Germinal center (tissue), 1 donor: ENCODE measurements around the gene ATP5F1E.
"Not testable (repeated sequence)": the region's sequence is repeated elsewhere in the genome, so short reads cannot be mapped to it uniquely, and the experiment has no call there.

Source experiments
- DNase-seq: peaks from one replicate; pipeline ENCODE4 v3.0.0; 2012; ENCODE audit warnings: mixed read lengths, low spot score

ATP5F1E gene

GRCh38 chr20:59042796-59043631 is 10.9 kb upstream of the ATP5F1E start:
- DNase-seq = peak; percentile 99

DNA sequence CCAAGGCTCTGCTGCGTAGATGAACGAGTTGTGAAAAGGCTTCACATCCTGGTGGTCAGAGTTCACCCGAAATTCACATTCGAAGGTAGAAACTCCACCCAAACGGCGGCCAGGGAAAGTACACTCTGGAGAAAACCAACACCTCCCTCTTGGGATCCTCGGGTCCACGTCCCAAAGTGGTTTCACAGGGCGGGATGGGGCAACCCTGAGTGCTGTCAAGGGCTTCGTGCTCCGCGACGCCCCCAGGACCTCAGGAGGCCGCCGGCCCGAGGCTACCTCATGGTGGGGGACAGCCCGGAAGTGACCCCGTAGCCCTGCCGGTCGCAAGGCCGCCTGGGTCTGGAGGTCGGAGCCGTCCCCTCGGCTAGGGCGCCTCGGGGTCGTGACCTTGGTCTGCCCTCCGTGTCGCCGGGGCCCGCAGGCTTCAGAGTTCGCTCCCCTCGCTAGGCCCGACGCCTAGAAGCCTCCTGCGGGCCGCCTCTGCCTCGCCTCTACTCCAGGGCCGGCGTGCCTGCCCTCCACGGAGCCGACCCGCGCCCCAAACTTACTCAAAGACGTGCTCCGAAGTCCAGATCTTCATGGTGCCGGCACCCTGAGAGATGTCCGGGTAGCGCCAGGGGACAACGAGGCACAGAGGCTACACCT is 10.1 kb upstream of the ATP5F1E start, which contains the start of gene PRELID3B:
TSS of gene PRELID3B (minus strand) at position 636 of the 645 bp plus-strand sequence. CDS start at position 580, 56 bp downstream.
- peak; percentile 32 for DNase-seq

- not testable (repeated sequence) for DNase-seq
These were observed 9.4 kb upstream of the ATP5F1E start for GRCh38 chr20:59041487-59041886.

DNA sequence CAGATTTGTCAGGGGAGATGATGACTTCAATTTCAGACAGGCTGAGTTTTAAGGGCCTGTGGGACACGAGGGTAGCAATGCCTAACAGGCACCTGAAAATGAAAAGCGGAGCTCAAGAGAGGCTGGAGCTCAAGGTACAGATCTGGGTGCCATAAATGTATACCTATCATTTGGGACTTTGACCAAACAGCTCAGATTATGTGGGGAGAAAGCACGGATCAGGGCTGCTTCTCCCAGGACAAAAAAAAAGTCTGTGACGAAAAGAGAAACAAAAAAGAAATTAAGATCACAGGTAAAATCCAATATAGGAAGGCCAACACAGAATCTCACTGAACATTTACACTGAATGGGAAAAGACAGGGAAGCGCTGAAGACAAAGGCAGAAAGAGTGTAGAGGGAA is 8.5 kb upstream of the ATP5F1E start:
- DNase-seq = no peak

DNA sequence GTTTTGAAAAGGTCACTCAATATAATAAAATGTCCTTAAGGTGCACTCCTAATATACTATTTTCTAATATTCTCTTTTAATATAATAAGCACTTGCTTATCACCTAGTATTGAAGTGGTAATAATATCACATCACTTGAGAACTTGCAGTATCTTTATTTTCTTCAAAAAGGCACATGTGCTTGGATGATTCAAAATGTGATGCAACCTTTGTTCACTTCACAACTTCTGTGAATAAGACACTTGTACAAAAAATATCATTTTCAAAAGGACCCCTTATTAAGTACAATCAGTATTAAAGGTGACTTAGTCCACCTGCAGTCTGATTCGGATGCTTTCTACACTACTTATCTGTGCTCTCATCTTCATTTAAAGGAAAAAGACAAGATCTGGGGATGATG is 7.1 kb upstream of the ATP5F1E start:
- no peak for DNase-seq

DNA sequence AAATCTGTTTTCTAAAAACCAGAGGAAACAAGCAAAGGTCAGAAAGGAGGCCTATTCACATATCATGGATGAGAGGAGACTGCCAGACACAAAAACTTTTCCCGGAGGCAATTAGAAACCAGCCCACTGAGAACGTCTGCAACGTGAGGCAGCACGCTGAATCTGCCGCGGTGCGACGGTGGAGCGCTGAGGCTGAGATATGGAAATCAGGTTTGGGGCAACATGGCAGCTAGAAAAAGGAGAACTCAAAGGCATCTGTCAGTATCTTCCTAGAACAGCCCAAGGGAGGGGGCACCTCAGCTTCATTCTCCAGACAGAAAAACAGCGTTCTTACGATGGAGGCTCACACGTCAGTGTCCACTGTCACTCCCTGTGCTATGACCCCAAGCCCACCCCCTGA is 5.3 kb upstream of the ATP5F1E start:
- DNase-seq = no peak

- no peak for DNase-seq
These were observed 3.2 kb upstream of the ATP5F1E start for GRCh38 chr20:59035381-59035780.

DNA sequence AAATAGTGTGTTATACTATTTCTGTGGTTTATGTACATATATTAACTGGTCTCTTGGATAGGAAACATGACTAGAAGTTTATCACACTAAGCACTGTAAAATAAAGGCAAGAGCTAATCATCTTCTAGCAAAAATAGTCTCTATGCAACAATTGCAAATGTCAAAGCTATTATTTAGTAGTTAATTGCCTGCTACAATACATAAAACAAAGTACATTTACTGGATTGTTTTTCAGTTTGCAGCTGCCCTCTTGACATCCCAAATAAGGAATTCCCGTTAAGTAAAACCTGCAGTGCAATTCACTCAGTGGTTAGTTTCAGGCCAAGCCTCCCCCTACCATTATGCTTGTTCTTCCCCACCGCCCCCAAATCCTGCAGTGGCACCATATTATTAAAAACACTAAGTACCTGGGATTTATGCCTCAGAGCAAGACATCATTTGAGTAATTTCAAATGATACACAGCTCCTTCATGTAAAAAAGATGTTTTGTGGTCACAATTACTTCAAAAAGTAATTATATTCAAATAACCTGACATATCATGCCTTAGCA is 1.6 kb upstream of the ATP5F1E start:
- DNase-seq = no peak

DNA sequence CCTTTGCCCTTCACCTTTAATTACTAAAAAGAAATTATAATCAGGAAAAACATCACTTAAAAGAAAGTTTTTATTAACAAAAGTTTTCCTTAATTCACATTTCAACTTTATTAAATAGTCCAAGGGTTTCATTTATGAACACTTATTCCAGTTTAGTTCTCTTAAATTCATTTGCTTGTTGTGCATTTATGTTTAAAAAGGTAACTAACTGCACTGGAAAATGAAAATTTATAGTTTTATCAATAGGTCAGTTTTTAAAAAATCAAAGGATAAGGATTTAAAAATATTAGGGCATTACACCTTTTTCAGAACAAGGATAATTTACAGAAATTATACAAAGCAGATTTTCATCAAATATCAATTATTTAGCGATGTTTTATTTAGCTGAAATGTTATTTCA is 958 bp upstream of the ATP5F1E start:
- no peak for DNase-seq

DNA sequence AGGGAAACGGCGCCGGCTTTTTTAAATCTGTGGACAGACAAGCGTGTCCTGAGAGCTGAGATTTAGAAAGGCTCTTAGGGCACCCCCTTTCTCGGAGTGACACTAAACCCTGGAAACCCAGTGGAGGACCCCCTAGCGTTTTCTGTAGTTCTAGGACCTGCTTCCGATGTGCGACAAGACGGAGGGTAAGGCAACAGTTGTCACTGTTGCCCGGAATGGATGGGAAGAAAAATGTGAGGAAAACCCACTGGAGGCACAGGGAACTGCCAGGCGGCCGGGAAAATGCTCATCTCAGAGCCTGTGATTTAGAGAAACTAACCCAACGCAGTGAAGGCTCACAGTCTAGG is 551 bp upstream of the ATP5F1E start:
- no peak for DNase-seq

DNA sequence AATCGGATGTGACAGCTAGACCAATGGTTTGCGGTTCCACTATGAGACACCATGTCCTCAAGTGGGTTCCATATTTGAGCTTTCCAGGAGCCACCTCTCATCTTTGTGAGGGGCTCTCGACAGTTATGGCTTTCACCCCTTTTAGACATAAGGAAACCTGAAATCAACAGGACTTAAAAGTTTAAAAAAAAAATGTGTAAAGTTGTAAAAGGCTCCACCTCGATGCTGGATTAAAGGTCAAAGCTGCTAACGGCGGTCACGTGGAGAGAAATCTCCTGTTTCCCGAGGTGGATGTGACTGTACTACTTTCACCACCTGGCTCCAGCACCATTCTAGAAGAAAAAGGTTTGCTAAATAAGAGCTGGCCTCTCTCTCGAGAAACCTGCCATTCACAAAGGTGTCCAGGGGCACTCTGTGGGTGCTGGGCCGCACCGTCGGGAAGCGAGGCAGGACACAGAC is 542 bp downstream of the ATP5F1E start:
- DNase-seq = no peak

GRCh38 chr20:59030911-59031563 is 1.1 kb downstream of the ATP5F1E start:
- no peak for DNase-seq

GRCh38 chr20:59028812-59029211 is 3.3 kb downstream of the ATP5F1E start:
- no peak for DNase-seq

DNA sequence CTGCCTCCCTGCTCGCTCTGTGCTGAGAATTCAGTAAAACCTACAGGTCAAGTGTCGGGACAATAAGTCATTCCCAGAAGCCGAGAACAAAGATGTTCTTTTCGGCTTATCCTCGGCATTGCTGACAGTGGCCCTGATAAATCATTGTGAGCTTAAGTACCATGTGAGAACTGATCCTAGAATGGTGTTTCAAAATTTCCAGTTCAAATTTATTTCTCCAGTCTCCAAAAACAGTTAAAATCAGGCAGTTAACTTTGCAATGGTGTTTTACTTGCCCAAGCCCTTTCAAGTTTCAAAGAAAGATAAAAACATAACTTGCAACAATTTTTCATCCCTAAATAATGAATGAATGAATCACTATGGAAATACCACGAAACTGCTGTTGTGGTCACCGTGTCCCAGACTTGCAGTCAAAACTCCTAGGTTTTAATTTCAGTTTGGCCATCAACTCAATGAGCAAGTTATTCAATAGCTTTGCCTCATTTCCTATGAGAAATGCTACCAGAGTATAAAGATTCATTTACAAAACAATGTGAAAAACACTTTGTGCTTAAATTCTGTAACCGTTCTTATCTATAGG is 4.3 kb downstream of the ATP5F1E start:
- no peak for DNase-seq

DNA sequence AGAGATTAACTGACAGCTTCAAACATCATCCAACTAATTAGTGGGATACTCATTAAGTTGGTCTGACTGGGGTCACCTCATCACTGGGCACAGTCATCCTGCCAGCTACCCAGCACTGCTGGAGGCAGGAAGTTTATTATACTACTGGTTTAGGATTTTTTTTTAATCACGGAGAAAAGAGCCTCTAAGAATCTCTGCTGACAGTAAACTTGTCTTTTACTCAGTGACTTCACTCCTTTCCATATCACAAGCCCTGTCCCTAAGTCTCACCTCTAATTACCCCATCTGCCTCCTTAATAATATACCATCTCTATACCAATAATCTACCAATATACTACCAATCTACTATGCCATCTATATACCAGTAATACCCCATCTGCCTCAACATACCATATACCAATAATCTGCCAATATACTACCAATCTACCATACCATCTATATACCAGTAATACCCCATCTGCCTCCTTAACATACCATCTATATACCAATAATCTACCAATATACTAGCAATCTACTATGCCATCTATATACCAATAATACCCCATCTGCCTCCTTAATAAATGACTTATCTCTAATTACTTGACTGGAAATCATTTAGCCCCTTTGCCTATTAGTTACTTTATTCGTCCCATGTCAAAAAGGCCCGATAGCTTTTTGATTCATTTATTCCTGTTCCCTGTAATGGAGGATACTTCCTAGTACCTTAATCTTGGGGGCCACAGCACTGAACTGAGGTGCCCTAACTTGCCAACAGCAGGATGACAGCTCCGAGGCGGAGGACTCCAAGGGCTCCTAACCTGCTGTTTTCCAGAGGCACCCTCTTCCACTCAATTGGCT is 5.0 kb downstream of the ATP5F1E start:
- DNase-seq = no peak

- DNase-seq = no peak
These were observed 6.6 kb downstream of the ATP5F1E start for GRCh38 chr20:59025511-59025910.

- no peak for DNase-seq
These were observed 7.0 kb downstream of the ATP5F1E start for GRCh38 chr20:59025086-59025485.

DNA sequence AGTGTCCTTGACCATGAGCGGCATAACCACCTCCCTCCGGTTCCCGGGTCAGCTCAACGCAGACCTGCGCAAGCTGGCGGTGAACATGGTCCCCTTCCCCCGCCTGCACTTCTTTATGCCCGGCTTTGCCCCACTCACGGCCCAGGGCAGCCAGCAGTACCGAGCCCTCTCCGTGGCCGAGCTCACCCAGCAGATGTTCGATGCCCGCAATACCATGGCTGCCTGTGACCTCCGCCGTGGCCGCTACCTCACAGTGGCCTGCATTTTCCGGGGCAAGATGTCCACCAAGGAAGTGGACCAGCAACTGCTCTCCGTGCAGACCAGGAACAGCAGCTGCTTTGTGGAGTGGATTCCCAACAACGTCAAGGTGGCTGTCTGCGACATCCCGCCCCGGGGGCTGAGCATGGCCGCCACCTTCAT is 8.0 kb downstream of the ATP5F1E start:
- no peak for DNase-seq

DNA sequence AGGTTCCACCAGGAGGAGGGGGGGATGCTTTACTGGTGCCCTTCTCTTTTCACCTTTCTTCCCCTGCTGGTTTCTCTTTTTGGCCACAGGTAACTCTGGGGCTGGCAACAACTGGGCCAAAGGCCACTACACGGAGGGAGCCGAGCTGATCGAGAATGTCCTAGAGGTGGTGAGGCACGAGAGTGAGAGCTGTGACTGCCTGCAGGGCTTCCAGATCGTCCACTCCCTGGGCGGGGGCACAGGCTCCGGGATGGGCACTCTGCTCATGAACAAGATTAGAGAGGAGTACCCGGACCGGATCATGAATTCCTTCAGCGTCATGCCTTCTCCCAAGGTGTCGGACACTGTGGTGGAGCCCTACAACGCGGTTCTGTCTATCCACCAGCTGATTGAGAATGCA is 8.5 kb downstream of the ATP5F1E start:
- no peak for DNase-seq

DNA sequence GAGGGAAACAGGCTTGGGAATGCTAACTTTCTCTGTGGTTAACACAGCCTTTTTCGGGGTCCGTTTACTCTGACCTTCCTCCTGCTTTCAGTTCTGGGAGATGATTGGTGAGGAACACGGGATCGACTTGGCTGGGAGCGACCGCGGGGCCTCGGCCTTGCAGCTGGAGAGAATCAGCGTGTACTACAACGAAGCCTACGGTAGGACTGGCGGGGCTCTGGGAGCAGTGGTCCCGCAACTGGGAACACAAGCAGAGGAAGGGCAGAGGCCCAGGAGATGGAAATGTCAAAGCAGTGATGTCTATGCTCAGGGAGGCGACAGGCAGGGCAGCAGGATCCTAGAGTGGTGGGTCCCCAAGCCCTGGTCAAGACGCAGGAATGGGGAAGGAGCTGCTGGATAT is 9.4 kb downstream of the ATP5F1E start:
- no peak for DNase-seq

DNA sequence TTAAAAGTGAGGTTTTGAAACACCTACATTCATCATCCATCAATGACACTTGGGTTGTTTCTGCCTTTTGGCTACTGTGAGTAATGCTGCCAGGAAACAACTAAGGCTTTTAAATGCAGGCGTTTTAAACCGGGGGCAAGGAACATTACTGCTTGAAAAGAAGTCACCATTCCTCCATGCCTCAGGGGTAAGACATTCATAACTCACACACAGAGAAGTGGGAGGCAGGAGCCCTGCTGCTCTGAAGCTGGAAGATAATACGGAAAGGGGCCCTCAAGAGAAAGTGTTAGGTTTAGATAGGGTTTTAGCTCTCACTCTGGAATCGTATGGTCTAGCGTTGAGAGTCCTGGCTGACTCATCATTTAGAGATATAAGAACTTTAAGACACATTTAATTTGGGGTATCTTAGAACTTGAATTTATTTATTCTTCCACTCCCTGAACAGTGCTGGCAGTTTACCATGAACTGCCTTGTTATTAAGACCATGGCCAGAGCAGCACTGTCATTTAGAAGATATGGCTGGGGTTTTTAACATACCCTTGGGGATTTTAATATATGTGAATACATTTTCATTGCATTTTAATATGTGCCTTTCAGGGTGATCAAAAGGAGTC is 11.1 kb downstream of the ATP5F1E start:
- no peak for DNase-seq
